Natural killer cell (primary cell): ENCODE results near the gene PLEKHJ1. TPM values are rescaled to one million over a fixed set of nuclear protein-coding genes. Genes with fewer than 3 reads are reported as not detected.

Experiments used
- ATAC-seq, 3 donors: fragments of 150-1000 bp in 2 of 3; fragments of 200-7000 bp in 1 of 3; cut with Tn5 transposase; 1 replicate in 1 of 3; 2 replicates in 2 of 3; pipeline ENCODE4 v1.10.0; 2021; ENCODE audit warnings: mild to moderate bottlenecking in 2 of 3, moderate library complexity in 2 of 3
- DNase-seq, 2 donors: peaks; one replicate each; pipeline versions ENCODE4 v3.0.0 to v3.0.0-alpha.2; 2013 to 2021; ENCODE audit warnings: mixed read lengths in 1 of 2
- H3K27ac ChIP-seq: one replicate; pipeline ENCODE4 v1.5.1; 2013; ENCODE audit warnings: mild to moderate bottlenecking, low read length
- H3K27me3 ChIP-seq: one replicate; pipeline ENCODE4 v1.6.1; 2013; ENCODE audit warnings: low read length; ENCODE audit not compliant: control insufficient read depth, insufficient read depth
- H3K36me3 ChIP-seq: one replicate; pipeline ENCODE4 v1.6.1; 2013; ENCODE audit warnings: low read length; ENCODE audit not compliant: control insufficient read depth, insufficient read depth
- H3K4me1 ChIP-seq: one replicate; pipeline ENCODE4 v1.6.1; 2013; ENCODE audit warnings: low read length; ENCODE audit not compliant: control insufficient read depth, insufficient read depth
- H3K4me3 ChIP-seq: one replicate; pipeline ENCODE4 v1.5.1; 2013; ENCODE audit warnings: low read length
- H3K9me3 ChIP-seq: one replicate; pipeline ENCODE4 v1.6.1; 2013; ENCODE audit warnings: low read length; ENCODE audit not compliant: control insufficient read depth, insufficient read depth
- H3K27ac Mint-ChIP-seq, 2 donors: one replicate each; pipeline ENCODE4 v1.8.0; 2022; ENCODE audit warnings: mild to moderate bottlenecking in 2 of 2, mixed read lengths in 2 of 2, moderate library complexity in 1 of 2
- H3K27me3 Mint-ChIP-seq, 2 donors: one replicate each; pipeline ENCODE4 v1.8.0; 2022; ENCODE audit warnings: low read depth in 2 of 2, mixed read lengths in 2 of 2
- H3K36me3 Mint-ChIP-seq: one replicate; pipeline ENCODE4 v1.8.0; 2022; ENCODE audit warnings: mixed read lengths
- H3K4me1 Mint-ChIP-seq, 2 donors: one replicate each; pipeline ENCODE4 v1.8.0; 2022; ENCODE audit warnings: mixed read lengths in 2 of 2
- H3K4me3 Mint-ChIP-seq: one replicate; pipeline ENCODE4 v1.8.0; 2022; ENCODE audit warnings: mild to moderate bottlenecking, moderate library complexity, mixed read lengths
- H3K9me3 Mint-ChIP-seq, 2 donors: one replicate each; pipeline ENCODE4 v1.8.0; 2022; ENCODE audit warnings: mixed read lengths in 2 of 2
- CTCF ChIP-seq: fragments of 200-600 bp; IDR thresholded peaks from one replicate; pipeline ENCODE4 v1.8.0; 2022; ENCODE audit warnings: antibody characterized with exemption
- whole genome bisulfite sequencing: methylation state at CpG from one replicate; pipeline ENCODE4 v1.1.7; 2013; ENCODE audit warnings: missing lambda C conversion rate; ENCODE audit not compliant: insufficient coverage; 5-methylcytosine and 5-hydroxymethylcytosine counted together
- intact Hi-C: fragments of 100-400 bp; cut with micrococcal nuclease; formaldehyde crosslinking; loops from one replicate; pipeline ENCODE4 v1.14.2; 2022
- total RNA-seq, 4 donors: library from RNA; stranded (reverse); fragments of 120-200 nt in 1 of 4; gene quantifications; one replicate each; pipeline versions ENCODE4 v1.2.3 to v1.2.4, GENCODE V29; 2013 to 2022

PLEKHJ1 gene
- total RNA-seq, 3 donors from 2014 or later (not counting 1 experiment from before 2014, with no cell fraction given), result 36.7 to 45.8 (median 44.7) TPM

GRCh38 chr19:2248136-2249009, 12.2 kb upstream of the PLEKHJ1 start:
- Mint-ChIP-seq H3K27me3 (peaks cover 0 to 13% of the 10 kb centered on the region in 2 donors), H3K36me3 (no peaks in the 10 kb centered on the region), H3K4me3 (no peak overlapping the region), H3K4me1 (peaks cover 0 to 17% of the 10 kb centered on the region in 2 donors), H3K27ac (no peak overlapping the region), H3K9me3 (no peaks in the 10 kb centered on the region)
- whole genome bisulfite sequencing, result 92% methylated on average over 20 of the region's 21 CpGs
- H3K27me3 ChIP-seq, result peaks cover 25% of the 10 kb centered on the region
- no peak for DNase-seq
- ATAC-seq, result no peak
- no peaks in the 10 kb centered on the region for H3K9me3 ChIP-seq
- H3K27ac ChIP-seq, result no peak overlapping the region
- H3K4me1 ChIP-seq, result peaks cover 27% of the 10 kb centered on the region
- H3K36me3 ChIP-seq, result peaks cover 45% of the 10 kb centered on the region
- H3K4me3 ChIP-seq, result no peak overlapping the region
- TF ChIP-seq CTCF, result no peak
- intact Hi-C loops, result no loop called here

GRCh38 chr19:2247433-2248101, 11.4 kb upstream of the PLEKHJ1 start:
- H3K4me3 ChIP-seq, result no peak overlapping the region
- Mint-ChIP-seq H3K27ac (no peak overlapping the region), H3K4me3 (no peak overlapping the region), H3K36me3 (no peaks in the 10 kb centered on the region), H3K4me1 (peaks cover 2 to 11% of the 10 kb centered on the region in 2 donors), H3K9me3 (no peaks in the 10 kb centered on the region), H3K27me3 (peaks cover 0 to 6% of the 10 kb centered on the region in 2 donors)
- H3K27ac ChIP-seq, result no peak overlapping the region
- intact Hi-C loops, result no loop called here
- TF ChIP-seq CTCF, result no peak
- peaks cover 50% of the 10 kb centered on the region for H3K36me3 ChIP-seq
- no peak for DNase-seq
- peaks cover 17% of the 10 kb centered on the region for H3K27me3 ChIP-seq
- no peak for ATAC-seq
- H3K9me3 ChIP-seq, result no peaks in the 10 kb centered on the region
- 96% methylated on average over 26 of the region's 28 CpGs for WGBS
- H3K4me1 ChIP-seq, result peaks cover 27% of the 10 kb centered on the region

GRCh38 chr19:2246801-2247361, 10.8 kb upstream of the PLEKHJ1 start:
- no peak for TF ChIP-seq CTCF
- Histone ChIP-seq H3K27me3 (peaks cover 10% of the 10 kb centered on the region), H3K27ac (no peak overlapping the region), H3K4me1 (peaks cover 27% of the 10 kb centered on the region), H3K36me3 (peaks cover 56% of the 10 kb centered on the region), H3K9me3 (no peaks in the 10 kb centered on the region), H3K4me3 (no peak overlapping the region)
- DNase-seq, result no peak
- no peaks in the 10 kb centered on the region for H3K9me3 Mint-ChIP-seq
- ATAC-seq, result no peak
- H3K27ac Mint-ChIP-seq, result no peak overlapping the region
- peaks cover 6 to 9% of the 10 kb centered on the region in 2 donors for H3K4me1 Mint-ChIP-seq
- 93% methylated on average over 26 of the region's 26 CpGs for WGBS
- H3K4me3 Mint-ChIP-seq, result no peak overlapping the region
- no peaks in the 10 kb centered on the region for H3K36me3 Mint-ChIP-seq
- peaks cover 0 to 1% of the 10 kb centered on the region in 2 donors for H3K27me3 Mint-ChIP-seq
- intact Hi-C loops, result no loop called here
